ENCODE measurements around the gene STK35. TPM values are rescaled to one million over a fixed set of nuclear protein-coding genes. Genes with fewer than 3 reads are reported as not detected.

The STK35 gene
- total RNA-seq, 1 donor from 2014 or later, result 16.3 TPM

DNA sequence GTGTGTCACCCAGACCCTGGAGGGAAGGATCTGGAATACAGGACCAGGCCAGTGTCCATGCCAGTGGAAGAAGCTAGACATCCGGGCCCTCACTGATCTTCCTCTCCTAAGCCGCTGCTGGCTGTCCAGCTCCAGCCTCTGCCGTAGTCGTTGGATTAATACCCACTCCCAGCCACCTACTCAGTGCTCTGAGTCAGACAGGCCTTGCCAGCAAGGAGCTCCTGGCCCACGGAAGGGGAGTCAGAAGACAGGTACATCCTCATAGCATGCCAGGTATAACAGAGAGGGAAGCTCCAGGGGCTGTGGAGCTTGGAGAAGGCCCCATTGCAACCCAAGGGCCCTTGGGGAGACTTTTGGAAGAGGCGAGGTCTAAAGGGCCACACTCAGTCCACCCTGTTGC lies 49.0 kb downstream of the STK35 start:
- Mint-ChIP-seq H3K9me3 (ENCODE audit: unreplicated experiment) (no peaks in the 10 kb centered on the region), H3K27me3 (ENCODE audit: unreplicated experiment) (no peaks in the 10 kb centered on the region), H3K4me1 (ENCODE audit: unreplicated experiment) (peaks cover 21% of the 10 kb centered on the region), H3K27ac (ENCODE audit: unreplicated experiment) (no peak overlapping the region), H3K4me3 (ENCODE audit: unreplicated experiment) (no peak overlapping the region), H3K36me3 (ENCODE audit: unreplicated experiment) (peaks cover 12% of the 10 kb centered on the region)
- TF ChIP-seq, protein P1, sequence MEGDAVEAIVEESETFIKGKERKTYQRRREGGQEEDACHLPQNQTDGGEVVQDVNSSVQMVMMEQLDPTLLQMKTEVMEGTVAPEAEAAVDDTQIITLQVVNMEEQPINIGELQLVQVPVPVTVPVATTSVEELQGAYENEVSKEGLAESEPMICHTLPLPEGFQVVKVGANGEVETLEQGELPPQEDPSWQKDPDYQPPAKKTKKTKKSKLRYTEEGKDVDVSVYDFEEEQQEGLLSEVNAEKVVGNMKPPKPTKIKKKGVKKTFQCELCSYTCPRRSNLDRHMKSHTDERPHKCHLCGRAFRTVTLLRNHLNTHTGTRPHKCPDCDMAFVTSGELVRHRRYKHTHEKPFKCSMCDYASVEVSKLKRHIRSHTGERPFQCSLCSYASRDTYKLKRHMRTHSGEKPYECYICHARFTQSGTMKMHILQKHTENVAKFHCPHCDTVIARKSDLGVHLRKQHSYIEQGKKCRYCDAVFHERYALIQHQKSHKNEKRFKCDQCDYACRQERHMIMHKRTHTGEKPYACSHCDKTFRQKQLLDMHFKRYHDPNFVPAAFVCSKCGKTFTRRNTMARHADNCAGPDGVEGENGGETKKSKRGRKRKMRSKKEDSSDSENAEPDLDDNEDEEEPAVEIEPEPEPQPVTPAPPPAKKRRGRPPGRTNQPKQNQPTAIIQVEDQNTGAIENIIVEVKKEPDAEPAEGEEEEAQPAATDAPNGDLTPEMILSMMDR (IDR thresholded peaks at IDR 0.05), result no peak
- DNase-seq (ENCODE audit: extremely low spot score, unreplicated experiment), result no peak

DNA sequence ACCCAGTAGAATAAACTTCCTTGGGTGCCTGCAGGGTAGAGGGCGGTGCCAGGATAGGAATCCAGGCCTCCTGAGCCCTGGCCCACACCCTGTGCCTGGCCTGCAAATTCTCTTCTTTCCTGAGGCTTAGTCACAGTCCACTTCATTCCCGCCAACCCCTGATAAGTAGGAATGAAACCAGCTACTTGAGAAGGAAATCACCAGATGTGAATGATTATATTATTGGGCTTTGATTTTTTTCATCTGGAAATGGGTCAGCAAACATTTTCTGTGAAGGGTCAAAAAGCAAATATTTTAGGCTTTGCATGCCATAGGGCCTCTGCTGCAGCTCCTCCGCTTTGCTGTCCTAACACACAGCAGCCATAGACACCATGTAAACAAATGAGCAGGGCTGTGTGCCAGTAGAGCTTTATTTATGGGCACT lies 50.2 kb downstream of the STK35 start:
- peaks cover 5% of the 10 kb centered on the region for H3K36me3 Mint-ChIP-seq (ENCODE audit: unreplicated experiment)
- no peak overlapping the region for H3K4me3 Mint-ChIP-seq (ENCODE audit: unreplicated experiment)
- peak overlapping the region; percentile 59 for H3K27ac Mint-ChIP-seq (ENCODE audit: unreplicated experiment)
- TF ChIP-seq, protein P1 (IDR thresholded peaks at IDR 0.05), result no peak
- no peaks in the 10 kb centered on the region for H3K27me3 Mint-ChIP-seq (ENCODE audit: unreplicated experiment)
- peaks cover 21% of the 10 kb centered on the region for H3K4me1 Mint-ChIP-seq (ENCODE audit: unreplicated experiment)
- no peaks in the 10 kb centered on the region for H3K9me3 Mint-ChIP-seq (ENCODE audit: unreplicated experiment)
- DNase-seq (ENCODE audit: extremely low spot score, unreplicated experiment), result no peak

DNA sequence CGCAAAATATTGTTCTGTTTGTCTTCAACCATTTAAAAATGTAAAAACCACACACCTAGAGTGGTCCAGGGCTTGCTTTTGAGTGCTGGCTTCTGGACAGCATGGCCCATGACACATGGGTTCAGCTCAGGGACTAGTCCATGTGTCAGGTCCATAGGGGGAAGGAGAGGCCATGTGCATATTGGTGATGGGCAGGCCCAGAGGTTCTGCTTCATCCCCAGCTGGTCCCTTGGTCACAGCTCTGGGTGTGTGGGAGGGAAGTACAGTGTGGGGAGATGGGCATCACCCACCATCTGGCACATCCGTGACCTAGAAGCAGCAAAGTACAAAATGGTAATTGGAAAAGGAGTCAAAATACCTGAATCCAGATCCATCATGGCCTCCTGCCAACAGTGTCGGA lies 50.7 kb downstream of the STK35 start:
- TF ChIP-seq, protein P1 (IDR thresholded peaks at IDR 0.05), result no peak
- Mint-ChIP-seq H3K27ac (ENCODE audit: unreplicated experiment) (peak overlapping the region; percentile 59), H3K9me3 (ENCODE audit: unreplicated experiment) (no peaks in the 10 kb centered on the region), H3K4me3 (ENCODE audit: unreplicated experiment) (no peak overlapping the region), H3K36me3 (ENCODE audit: unreplicated experiment) (peaks cover 5% of the 10 kb centered on the region), H3K4me1 (ENCODE audit: unreplicated experiment) (peaks cover 21% of the 10 kb centered on the region), H3K27me3 (ENCODE audit: unreplicated experiment) (no peaks in the 10 kb centered on the region)
- DNase-seq (ENCODE audit: extremely low spot score, unreplicated experiment), result no peak

DNA sequence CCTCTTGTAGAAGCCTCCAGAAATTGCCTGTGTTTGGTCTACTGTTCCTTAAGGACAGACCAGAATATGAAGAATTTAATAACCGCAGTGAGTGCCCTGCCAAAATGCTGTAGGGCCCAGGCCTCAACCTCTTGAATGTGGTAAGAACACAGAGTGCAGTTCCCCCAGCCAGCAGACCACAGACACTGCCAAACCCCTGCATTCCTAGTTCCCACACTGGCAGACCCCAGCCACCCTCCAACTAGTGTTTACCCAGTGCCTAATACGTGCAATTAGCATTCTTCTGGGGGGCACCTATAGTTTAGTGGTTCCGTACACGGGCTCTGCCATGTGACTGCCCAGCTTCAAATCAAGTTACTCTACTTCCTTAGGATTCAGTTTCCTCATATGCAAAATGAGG lies 51.7 kb downstream of the STK35 start:
- no peak overlapping the region for H3K4me3 Mint-ChIP-seq (ENCODE audit: unreplicated experiment)

DNA sequence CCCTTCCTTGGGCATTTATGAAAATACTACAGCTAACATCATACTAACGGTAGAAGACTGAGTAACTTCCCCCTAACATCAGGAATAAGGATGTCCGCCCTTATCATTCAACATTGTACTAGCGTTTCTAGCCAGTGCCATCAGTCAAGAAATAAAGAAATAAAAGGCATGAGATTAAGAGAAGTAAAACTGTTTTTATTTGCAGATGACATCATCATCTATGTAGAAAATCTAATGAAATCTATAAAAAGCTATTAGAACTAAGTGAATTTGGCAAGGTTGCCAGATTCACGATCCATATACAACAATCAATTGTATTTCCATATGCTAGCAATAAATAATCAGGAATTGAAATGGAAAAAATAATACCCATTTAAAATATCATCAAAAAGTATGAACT lies 54.6 kb downstream of the STK35 start:
- H3K36me3 Mint-ChIP-seq (ENCODE audit: unreplicated experiment), result no peaks in the 10 kb centered on the region

More for the DNA sequence above, 51.7 kb downstream of the STK35 start:
- Mint-ChIP-seq H3K27ac (ENCODE audit: unreplicated experiment) (no peak overlapping the region), H3K36me3 (ENCODE audit: unreplicated experiment) (peaks cover under 1% of the 10 kb centered on the region), H3K27me3 (ENCODE audit: unreplicated experiment) (no peaks in the 10 kb centered on the region), H3K9me3 (ENCODE audit: unreplicated experiment) (no peaks in the 10 kb centered on the region), H3K4me1 (ENCODE audit: unreplicated experiment) (peaks cover 21% of the 10 kb centered on the region)
- no peak for DNase-seq (ENCODE audit: extremely low spot score, unreplicated experiment)
- TF ChIP-seq, protein P1 (IDR thresholded peaks at IDR 0.05), result no peak

More for the DNA sequence above, 54.6 kb downstream of the STK35 start:
- Mint-ChIP-seq H3K4me1 (ENCODE audit: unreplicated experiment) (peaks cover 12% of the 10 kb centered on the region), H3K9me3 (ENCODE audit: unreplicated experiment) (no peaks in the 10 kb centered on the region), H3K27me3 (ENCODE audit: unreplicated experiment) (no peaks in the 10 kb centered on the region), H3K27ac (ENCODE audit: unreplicated experiment) (no peak overlapping the region), H3K4me3 (ENCODE audit: unreplicated experiment) (no peak overlapping the region)
- DNase-seq (ENCODE audit: extremely low spot score, unreplicated experiment), result no peak
- TF ChIP-seq, protein P1 (IDR thresholded peaks at IDR 0.05), result no peak
